HG03457 (cell line): Measurements from ENCODE around the gene RAB3GAP1.

Source experiments
- ATAC-seq: cut with Tn5 transposase; IDR thresholded peaks from one replicate; pipeline ENCODE4 v1.9.1; 2021; ENCODE audit warnings: moderate number of reproducible peaks; ENCODE audit not compliant: unreplicated experiment

RAB3GAP1 gene

GRCh38 chr2:135208016-135208415, 155.9 kb downstream of the RAB3GAP1 start:
- ATAC-seq: no peak

GRCh38 chr2:135212757-135213156, 160.7 kb downstream of the RAB3GAP1 start:
- no peak for ATAC-seq

DNA sequence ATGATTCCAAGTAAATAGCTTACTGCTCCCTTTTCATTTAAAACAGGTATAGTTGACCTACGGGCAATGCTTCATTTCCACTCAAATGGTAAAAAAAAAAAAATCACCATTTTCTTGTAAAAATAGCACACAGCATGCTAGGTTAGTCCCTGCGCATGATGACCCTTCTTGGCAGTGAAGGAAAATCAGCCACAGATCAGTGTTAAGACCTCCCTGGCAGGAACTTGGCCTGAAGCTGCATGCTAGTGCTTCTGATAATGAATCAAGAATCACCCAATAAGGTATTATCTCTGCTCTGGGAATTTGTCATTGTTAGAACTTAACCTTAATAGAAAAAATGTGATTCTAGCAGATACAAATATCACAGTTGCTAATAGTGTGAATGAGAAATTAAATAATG, 166.3 kb downstream of the RAB3GAP1 start:
- no peak for ATAC-seq

- ATAC-seq: no peak
Observed at GRCh38 chr2:135219226-135219625, 167.1 kb downstream of the RAB3GAP1 start.
